DOHH2 (cell line): ENCODE measurements around the gene GMPR2.

Experiments used
- EZH2phosphoT487 ChIP-seq: fragments of 200-600 bp; sonication (generic); IDR thresholded peaks from 2 replicates; pipeline ENCODE4 v1.6.1; 2017; ENCODE audit warnings: borderline replicate concordance, mild to moderate bottlenecking, antibody characterized with exemption, low read length, moderate library complexity, mixed read lengths
- TF ChIP-seq, protein P1 (sequence below): fragments of 200-600 bp; sonication (generic); IDR thresholded peaks from one replicate; pipeline ENCODE4 v1.5.1; 2014; ENCODE audit warnings: antibody characterized with exemption, mild to moderate bottlenecking, low read depth, low read length; ENCODE audit not compliant: poor library complexity, severe bottlenecking

DNA sequence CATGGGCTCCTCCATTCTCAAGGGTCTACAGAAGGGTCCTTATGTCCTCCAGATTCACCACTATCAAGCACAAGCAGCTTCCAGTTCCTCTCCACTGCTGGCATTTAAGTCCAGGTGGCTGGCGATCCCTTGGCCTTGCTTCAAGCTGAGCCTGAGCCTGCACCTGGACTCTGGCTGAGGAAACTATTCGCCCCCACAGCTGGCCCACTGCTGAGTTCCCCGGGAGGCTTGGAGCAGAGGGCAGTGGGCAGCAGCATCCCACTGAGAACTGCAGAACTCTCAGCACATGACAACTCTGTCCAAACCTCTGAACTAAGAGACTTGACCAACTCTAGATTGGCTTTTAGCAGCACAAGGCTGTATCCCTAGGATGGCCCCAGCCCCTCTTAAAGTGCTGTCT, 50.0 kb downstream of the GMPR2 start:
- TF ChIP-seq, protein P1, sequence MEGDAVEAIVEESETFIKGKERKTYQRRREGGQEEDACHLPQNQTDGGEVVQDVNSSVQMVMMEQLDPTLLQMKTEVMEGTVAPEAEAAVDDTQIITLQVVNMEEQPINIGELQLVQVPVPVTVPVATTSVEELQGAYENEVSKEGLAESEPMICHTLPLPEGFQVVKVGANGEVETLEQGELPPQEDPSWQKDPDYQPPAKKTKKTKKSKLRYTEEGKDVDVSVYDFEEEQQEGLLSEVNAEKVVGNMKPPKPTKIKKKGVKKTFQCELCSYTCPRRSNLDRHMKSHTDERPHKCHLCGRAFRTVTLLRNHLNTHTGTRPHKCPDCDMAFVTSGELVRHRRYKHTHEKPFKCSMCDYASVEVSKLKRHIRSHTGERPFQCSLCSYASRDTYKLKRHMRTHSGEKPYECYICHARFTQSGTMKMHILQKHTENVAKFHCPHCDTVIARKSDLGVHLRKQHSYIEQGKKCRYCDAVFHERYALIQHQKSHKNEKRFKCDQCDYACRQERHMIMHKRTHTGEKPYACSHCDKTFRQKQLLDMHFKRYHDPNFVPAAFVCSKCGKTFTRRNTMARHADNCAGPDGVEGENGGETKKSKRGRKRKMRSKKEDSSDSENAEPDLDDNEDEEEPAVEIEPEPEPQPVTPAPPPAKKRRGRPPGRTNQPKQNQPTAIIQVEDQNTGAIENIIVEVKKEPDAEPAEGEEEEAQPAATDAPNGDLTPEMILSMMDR = no peak
- TF ChIP-seq EZH2phosphoT487 = no peak
